Liver (tissue), 9 donors: ENCODE data around the gene TAP2. TPM values are rescaled to one million over a fixed set of nuclear protein-coding genes. Genes with fewer than 3 reads are reported as not detected.

ENCODE experiments used
- DNase-seq: peaks from one replicate; pipeline ENCODE4 v3.0.0-alpha.2; 2017; ENCODE audit warnings: low spot score
- H3K27ac ChIP-seq, 2 donors: one replicate each; pipeline ENCODE4 v1.7.0; 2013; ENCODE audit warnings: inconsistent platforms in 2 of 2, low read length in 2 of 2, control low read depth in 1 of 2, low read depth in 1 of 2, mild to moderate bottlenecking in 1 of 2
- H3K27me3 ChIP-seq, 4 donors: one replicate each; pipeline versions ENCODE4 v1.6.1 to v1.7.0; 2013; ENCODE audit warnings: low read length in 3 of 4, inconsistent platforms in 1 of 4, mild to moderate bottlenecking in 1 of 4, moderate library complexity in 1 of 4; ENCODE audit not compliant: control insufficient read depth in 4 of 4, insufficient read depth in 4 of 4
- H3K36me3 ChIP-seq, 4 donors: one replicate each; pipeline versions ENCODE4 v1.6.1 to v1.7.0; 2013; ENCODE audit warnings: low read length in 3 of 4, mild to moderate bottlenecking in 3 of 4, low read depth in 1 of 4, moderate library complexity in 1 of 4; ENCODE audit not compliant: control insufficient read depth in 4 of 4, insufficient read depth in 3 of 4
- H3K4me1 ChIP-seq, 4 donors: one replicate each; pipeline versions ENCODE4 v1.6.1 to v1.7.0; 2013; ENCODE audit warnings: low read length in 3 of 4, mild to moderate bottlenecking in 3 of 4, moderate library complexity in 1 of 4; ENCODE audit not compliant: control insufficient read depth in 4 of 4, insufficient read depth in 4 of 4
- H3K4me3 ChIP-seq, 3 donors: one replicate each; pipeline versions ENCODE4 v1.6.1 to v1.7.0; 2013; ENCODE audit warnings: low read length in 3 of 3, control low read depth in 1 of 3, low read depth in 1 of 3, mild to moderate bottlenecking in 1 of 3
- H3K9ac ChIP-seq, 2 donors: one replicate each; pipeline ENCODE4 v1.7.0; 2013; ENCODE audit warnings: low read length in 2 of 2, mild to moderate bottlenecking in 2 of 2, moderate library complexity in 2 of 2, control low read depth in 1 of 2, low read depth in 1 of 2
- H3K9me3 ChIP-seq, 4 donors: one replicate each; pipeline versions ENCODE4 v1.6.1 to v1.7.0; 2013; ENCODE audit warnings: low read length in 3 of 4; ENCODE audit not compliant: control insufficient read depth in 4 of 4
- ATF3 ChIP-seq: IDR thresholded peaks from 2 replicates; pipeline ENCODE4 v1.6.1; 2016; ENCODE audit warnings: antibody characterized with exemption
- CTCF ChIP-seq: fragments of 150-350 bp; IDR thresholded peaks from 2 replicates; pipeline ENCODE4 v1.5.1; 2017; ENCODE audit warnings: improper control_type of control experiment, low read depth, low read length; ENCODE audit not compliant: missing input control
- EGR1 ChIP-seq, 2 donors: IDR thresholded peaks; 2 replicates each; pipeline ENCODE4 v1.6.1; 2016 to 2018; ENCODE audit warnings: antibody characterized with exemption in 2 of 2, low read depth in 2 of 2
- FOXA2 ChIP-seq: IDR thresholded peaks from 2 replicates; pipeline ENCODE4 v1.6.1; 2016; ENCODE audit warnings: antibody characterized with exemption
- GABPA ChIP-seq, 2 donors: IDR thresholded peaks in 1 of 2; conservative IDR thresholded peaks in 1 of 2; 2 replicates each; pipeline ENCODE4 v1.6.1; 2016; ENCODE audit warnings: antibody characterized with exemption in 2 of 2, mild to moderate bottlenecking in 1 of 2, moderate library complexity in 1 of 2
- HNF4A ChIP-seq, 2 donors: conservative IDR thresholded peaks; 2 replicates each; pipeline ENCODE4 v1.6.1; 2016; ENCODE audit warnings: antibody characterized with exemption in 2 of 2, mild to moderate bottlenecking in 2 of 2
- HNF4G ChIP-seq: IDR thresholded peaks from 2 replicates; pipeline ENCODE4 v1.6.1; 2016; ENCODE audit warnings: antibody characterized with exemption
- JUND ChIP-seq, 2 donors: IDR thresholded peaks; 2 replicates each; pipeline ENCODE4 v1.6.1; 2016; ENCODE audit warnings: antibody characterized with exemption in 2 of 2
- MAX ChIP-seq: IDR thresholded peaks from 2 replicates; pipeline ENCODE4 v1.6.1; 2016; ENCODE audit warnings: antibody characterized with exemption
- NR2F2 ChIP-seq: IDR thresholded peaks from 2 replicates; pipeline ENCODE4 v1.6.1; 2016; ENCODE audit warnings: antibody characterized with exemption
- RAD21 ChIP-seq, 2 donors: IDR thresholded peaks; 2 replicates each; pipeline ENCODE4 v1.6.1; 2016; ENCODE audit warnings: antibody characterized with exemption in 2 of 2, mild to moderate bottlenecking in 2 of 2
- REST ChIP-seq: IDR thresholded peaks from 2 replicates; pipeline ENCODE4 v1.6.1; 2016; ENCODE audit warnings: antibody characterized with exemption, mild to moderate bottlenecking
- RXRA ChIP-seq, 2 donors: IDR thresholded peaks; 2 replicates each; pipeline ENCODE4 v1.6.1; 2017 to 2018; ENCODE audit warnings: antibody characterized with exemption in 2 of 2, mild to moderate bottlenecking in 1 of 2
- SP1 ChIP-seq: IDR thresholded peaks from 2 replicates; pipeline ENCODE4 v1.6.1; 2018; ENCODE audit warnings: antibody characterized with exemption, mild to moderate bottlenecking
- TAF1 ChIP-seq: conservative IDR thresholded peaks from 2 replicates; pipeline ENCODE4 v1.6.1; 2016; ENCODE audit warnings: antibody characterized with exemption, mild to moderate bottlenecking
- YY1 ChIP-seq: IDR thresholded peaks from 2 replicates; pipeline ENCODE4 v1.6.1; 2016; ENCODE audit warnings: antibody characterized with exemption, mild to moderate bottlenecking
- ZBTB33 ChIP-seq: IDR thresholded peaks from 2 replicates; pipeline ENCODE4 v1.6.1; 2016; ENCODE audit warnings: antibody characterized with exemption
- WGBS: extraction: QIAGEN DNeasy Blood & Tissue Kit; methylation state at CpG from one replicate; pipeline ENCODE4 v1.1.7; 2013; 5-methylcytosine and 5-hydroxymethylcytosine counted together
- polyA plus RNA-seq, 2 donors: library from polyadenylated mRNA; stranded (reverse) in 1 of 2; unstranded in 1 of 2; fragments of 200-250 nt in 1 of 2; fragments of >200 nt in 1 of 2; fragmentation: Nextera tagmentation in 1 of 2; extraction: Ambion mirVana in 1 of 2; gene quantifications; one replicate each; pipeline versions ENCODE4 v1.2.1 to v1.2.3, GENCODE V29; 2013 to 2015
- total RNA-seq, 2 donors: library from RNA; depleted of rRNA; stranded (reverse); fragments of >200 nt; gene quantifications; one replicate each; pipeline ENCODE4 v1.2.3, GENCODE V29; 2014
- donor health status: healthy.
- donor health status: healthy.
- donor health status: healthy.
- donor health status: healthy.
- donor health status: healthy.

TAP2 gene
- total and polyA plus RNA-seq, 4 donors = 2.2 to 14.9 (median 6.4) TPM

- DNase-seq = no peak
- Histone ChIP-seq H3K27ac (no peak overlapping the region), H3K9me3 (no peaks in the 10 kb centered on the region), H3K9ac (no peak overlapping the region), H3K36me3 (no peaks in the 10 kb centered on the region), H3K4me1 (no peaks in the 10 kb centered on the region), H3K27me3 (no peaks in the 10 kb centered on the region), H3K4me3 (no peak overlapping the region)
- 68% methylated on average over 2 of the region's 2 CpGs for whole genome bisulfite sequencing
- no peak for TF ChIP-seq TAF1
- no peak for TF ChIP-seq SP1
- no peak for TF ChIP-seq JUND (IDR thresholded peaks at IDR 0.05)
- TF ChIP-seq FOXA2 = no peak
- no peak for TF ChIP-seq REST
- TF ChIP-seq YY1 = no peak
- TF ChIP-seq RXRA (IDR thresholded peaks at IDR 0.05) = no peak
- TF ChIP-seq CTCF = no peak
- no peak for TF ChIP-seq RAD21 (IDR thresholded peaks at IDR 0.05)
- TF ChIP-seq HNF4A (conservative IDR thresholded peaks at IDR 0.05) = no peak
- TF ChIP-seq HNF4G = no peak
- no peak for TF ChIP-seq ZBTB33
- no peak for TF ChIP-seq ATF3
- TF ChIP-seq GABPA (IDR thresholded peaks at IDR 0.05 in 1 of 2, conservative IDR thresholded peaks at IDR 0.05 in 1 of 2) = no peak
- no peak for TF ChIP-seq EGR1 (IDR thresholded peaks at IDR 0.05; ENCODE audit: low read depth in 2 of 2)
- no peak for TF ChIP-seq MAX
- TF ChIP-seq NR2F2 = no peak
Observed at GRCh38 chr6:32814145-32814544, 24.4 kb downstream of the TAP2 start.

- WGBS = 4% methylated on average over 1 of the region's 1 CpG
- TF ChIP-seq RAD21 (IDR thresholded peaks at IDR 0.05) (no peak), ATF3 (no peak), TAF1 (no peak), JUND (IDR thresholded peaks at IDR 0.05) (no peak), ZBTB33 (no peak), GABPA (IDR thresholded peaks at IDR 0.05 in 1 of 2, conservative IDR thresholded peaks at IDR 0.05 in 1 of 2) (no peak), RXRA (IDR thresholded peaks at IDR 0.05) (no peak), HNF4A (conservative IDR thresholded peaks at IDR 0.05) (no peak), HNF4G (no peak), NR2F2 (no peak)
- H3K9ac ChIP-seq = no peak overlapping the region
- no peaks in the 10 kb centered on the region for H3K4me1 ChIP-seq
- no peaks in the 10 kb centered on the region for H3K27me3 ChIP-seq
- no peak overlapping the region for H3K4me3 ChIP-seq
- no peaks in the 10 kb centered on the region for H3K36me3 ChIP-seq
- H3K9me3 ChIP-seq = no peaks in the 10 kb centered on the region
- H3K27ac ChIP-seq = no peak overlapping the region
- no peak for DNase-seq
Observed at GRCh38 chr6:32809171-32809570, 29.4 kb downstream of the TAP2 start.
